ENCODE data around the gene ARHGDIA. TPM values are rescaled to one million over a fixed set of nuclear protein-coding genes. Genes with fewer than 3 reads are reported as not detected.

ARHGDIA gene
- 1,120 TPM for polyA plus RNA-seq (2012; ENCODE audit: insufficient read length, low read depth)

DNA sequence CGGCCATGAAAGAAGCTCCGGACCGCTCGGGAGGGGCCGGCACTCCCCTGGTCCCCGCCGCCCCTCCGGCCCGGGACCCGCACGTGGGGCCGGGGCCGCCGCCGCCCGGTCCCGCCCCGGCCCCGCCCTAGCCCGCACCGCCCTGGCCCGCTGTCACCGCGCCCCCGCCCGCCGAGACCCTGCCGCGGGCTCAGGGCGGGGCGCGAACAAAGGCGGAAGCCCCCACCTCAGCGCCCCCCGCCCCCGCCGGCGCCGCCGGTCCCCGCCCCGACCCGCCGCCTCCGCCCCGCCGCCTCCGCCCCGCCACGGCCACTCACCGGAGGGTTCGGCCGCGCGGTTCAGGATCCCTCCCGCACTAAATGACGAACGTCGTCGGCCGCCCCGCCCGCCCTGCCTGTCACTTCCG, at the start of gene ARHGDIA:
Gene ARHGDIA (minus strand): TSS at position 357 of the 406 bp plus-strand sequence. CDS start 1,407 bp downstream, outside the sequence.
- TF ChIP-seq TAF1 (IDR thresholded peaks at IDR 0.05; ENCODE audit: borderline replicate concordance, insufficient read depth, low read length), result peak; percentile 87
- peak; percentile 67; the same call in 1 of the 2 replicates for TF ChIP-seq POLR2AphosphoS5 (IDR thresholded peaks at IDR 0.05; ENCODE audit: low read depth, low read length)
- TF ChIP-seq, protein P1, sequence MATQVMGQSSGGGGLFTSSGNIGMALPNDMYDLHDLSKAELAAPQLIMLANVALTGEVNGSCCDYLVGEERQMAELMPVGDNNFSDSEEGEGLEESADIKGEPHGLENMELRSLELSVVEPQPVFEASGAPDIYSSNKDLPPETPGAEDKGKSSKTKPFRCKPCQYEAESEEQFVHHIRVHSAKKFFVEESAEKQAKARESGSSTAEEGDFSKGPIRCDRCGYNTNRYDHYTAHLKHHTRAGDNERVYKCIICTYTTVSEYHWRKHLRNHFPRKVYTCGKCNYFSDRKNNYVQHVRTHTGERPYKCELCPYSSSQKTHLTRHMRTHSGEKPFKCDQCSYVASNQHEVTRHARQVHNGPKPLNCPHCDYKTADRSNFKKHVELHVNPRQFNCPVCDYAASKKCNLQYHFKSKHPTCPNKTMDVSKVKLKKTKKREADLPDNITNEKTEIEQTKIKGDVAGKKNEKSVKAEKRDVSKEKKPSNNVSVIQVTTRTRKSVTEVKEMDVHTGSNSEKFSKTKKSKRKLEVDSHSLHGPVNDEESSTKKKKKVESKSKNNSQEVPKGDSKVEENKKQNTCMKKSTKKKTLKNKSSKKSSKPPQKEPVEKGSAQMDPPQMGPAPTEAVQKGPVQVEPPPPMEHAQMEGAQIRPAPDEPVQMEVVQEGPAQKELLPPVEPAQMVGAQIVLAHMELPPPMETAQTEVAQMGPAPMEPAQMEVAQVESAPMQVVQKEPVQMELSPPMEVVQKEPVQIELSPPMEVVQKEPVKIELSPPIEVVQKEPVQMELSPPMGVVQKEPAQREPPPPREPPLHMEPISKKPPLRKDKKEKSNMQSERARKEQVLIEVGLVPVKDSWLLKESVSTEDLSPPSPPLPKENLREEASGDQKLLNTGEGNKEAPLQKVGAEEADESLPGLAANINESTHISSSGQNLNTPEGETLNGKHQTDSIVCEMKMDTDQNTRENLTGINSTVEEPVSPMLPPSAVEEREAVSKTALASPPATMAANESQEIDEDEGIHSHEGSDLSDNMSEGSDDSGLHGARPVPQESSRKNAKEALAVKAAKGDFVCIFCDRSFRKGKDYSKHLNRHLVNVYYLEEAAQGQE (IDR thresholded peaks at IDR 0.05; ENCODE audit: insufficient read depth in 1 of 2, low read depth in 2 of 2, low read length in 2 of 2), result no peak

DNA sequence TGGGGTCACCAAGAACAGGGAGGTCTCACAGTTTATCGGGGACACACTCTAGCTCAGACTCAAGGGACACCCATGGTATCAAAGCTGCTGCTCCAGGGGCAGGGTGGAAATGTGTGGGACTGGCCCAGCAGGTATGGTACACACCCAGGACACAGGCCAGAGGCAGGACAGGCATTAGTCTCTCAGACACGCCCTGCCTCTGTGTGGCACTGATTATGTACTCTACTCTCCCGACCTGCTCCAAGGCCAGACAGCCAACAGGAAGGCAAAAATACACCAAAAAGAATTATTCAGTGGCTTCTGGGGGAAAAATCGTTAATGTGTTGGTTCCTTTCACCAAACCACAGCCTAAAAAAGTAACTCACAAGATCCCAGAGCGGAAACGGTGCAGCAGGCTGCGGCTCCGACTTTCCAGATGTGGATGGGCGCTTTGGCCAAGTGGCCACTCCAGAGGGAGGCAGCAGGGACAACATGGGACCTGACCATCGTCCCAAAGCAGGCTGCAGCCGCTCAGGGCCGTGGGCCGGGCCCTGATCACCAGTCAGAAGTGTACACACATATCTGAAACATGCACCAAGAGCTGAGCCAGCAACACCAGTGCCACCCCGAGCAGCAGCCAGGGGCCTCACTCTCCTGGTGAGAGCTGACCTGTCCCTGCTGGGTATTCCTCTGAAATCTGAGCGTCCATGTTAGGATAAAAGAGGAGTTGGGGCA, 47.9 kb upstream of the ARHGDIA start:
- TF ChIP-seq SIN3A (IDR thresholded peaks at IDR 0.05; ENCODE audit: borderline replicate concordance, insufficient read depth, low read length) (no peak), POLR2AphosphoS5 (IDR thresholded peaks at IDR 0.05; ENCODE audit: low read depth, low read length) (no peak), FOXP2 (optimal IDR thresholded peaks at IDR 0.05; ENCODE audit: borderline replicate concordance, extremely low read depth, extremely low read length, insufficient read depth) (no peak), TAF1 (IDR thresholded peaks at IDR 0.05; ENCODE audit: borderline replicate concordance, insufficient read depth, low read length) (no peak)
- TF ChIP-seq, protein P1 (IDR thresholded peaks at IDR 0.05; ENCODE audit: insufficient read depth in 1 of 2, low read depth in 2 of 2, low read length in 2 of 2), result no peak

DNA sequence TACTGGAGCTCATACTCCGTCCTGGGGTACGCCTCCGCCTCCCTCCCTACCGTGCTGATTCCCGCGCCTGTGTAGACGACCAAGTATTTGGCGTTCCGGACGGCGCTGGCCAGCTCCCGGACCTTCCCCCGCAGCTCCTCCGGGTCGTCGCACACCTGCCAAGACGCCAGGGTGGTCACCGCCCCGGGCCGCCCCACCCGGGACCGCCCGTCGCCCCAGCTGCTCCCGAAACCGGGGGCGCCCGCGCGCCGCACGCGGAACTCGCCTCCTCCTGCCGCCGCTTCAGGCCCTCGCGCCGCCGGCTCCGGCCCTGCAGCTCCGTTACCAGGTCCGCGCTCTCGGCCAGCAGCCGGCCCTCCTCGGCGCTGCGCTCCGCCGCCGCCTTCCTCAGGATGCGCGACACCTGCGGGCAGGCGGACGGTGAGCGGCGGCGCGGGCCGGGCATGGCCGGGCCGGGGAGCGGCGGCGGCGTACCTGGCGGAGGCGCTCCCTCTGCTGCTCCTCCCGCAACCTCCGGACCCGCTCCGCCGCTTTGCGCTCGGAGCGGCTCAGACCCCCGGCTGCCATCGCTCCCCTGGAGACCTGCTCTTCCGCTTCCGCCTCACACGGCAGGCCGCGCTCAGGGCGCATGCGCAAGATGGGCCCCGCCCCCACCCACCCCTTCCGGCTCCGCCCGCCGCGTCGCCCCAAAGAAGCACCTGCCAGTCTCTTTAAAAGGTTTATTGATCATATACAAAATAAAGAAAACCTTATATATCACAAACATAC, 46.6 kb upstream of the ARHGDIA start, which contains the start of gene SIRT7:
Gene SIRT7 (minus strand): TSS at position 612 of the 768 bp plus-strand sequence. CDS start 45 bp downstream, at position 567.
- TF ChIP-seq TAF1 (IDR thresholded peaks at IDR 0.05; ENCODE audit: borderline replicate concordance, insufficient read depth, low read length), result peak; percentile 69; the same call in 1 of the 2 replicates
- TF ChIP-seq POLR2AphosphoS5 (IDR thresholded peaks at IDR 0.05; ENCODE audit: low read depth, low read length), result peak; percentile 56
- peak; percentile 42 for TF ChIP-seq FOXP2 (optimal IDR thresholded peaks at IDR 0.05; ENCODE audit: borderline replicate concordance, extremely low read depth, extremely low read length, insufficient read depth)
- TF ChIP-seq, protein P1 (IDR thresholded peaks at IDR 0.05; ENCODE audit: insufficient read depth in 1 of 2, low read depth in 2 of 2, low read length in 2 of 2), result no peak
- TF ChIP-seq SIN3A (IDR thresholded peaks at IDR 0.05; ENCODE audit: borderline replicate concordance, insufficient read depth, low read length), result peak; percentile 69; the same call in 1 of the 2 replicates

DNA sequence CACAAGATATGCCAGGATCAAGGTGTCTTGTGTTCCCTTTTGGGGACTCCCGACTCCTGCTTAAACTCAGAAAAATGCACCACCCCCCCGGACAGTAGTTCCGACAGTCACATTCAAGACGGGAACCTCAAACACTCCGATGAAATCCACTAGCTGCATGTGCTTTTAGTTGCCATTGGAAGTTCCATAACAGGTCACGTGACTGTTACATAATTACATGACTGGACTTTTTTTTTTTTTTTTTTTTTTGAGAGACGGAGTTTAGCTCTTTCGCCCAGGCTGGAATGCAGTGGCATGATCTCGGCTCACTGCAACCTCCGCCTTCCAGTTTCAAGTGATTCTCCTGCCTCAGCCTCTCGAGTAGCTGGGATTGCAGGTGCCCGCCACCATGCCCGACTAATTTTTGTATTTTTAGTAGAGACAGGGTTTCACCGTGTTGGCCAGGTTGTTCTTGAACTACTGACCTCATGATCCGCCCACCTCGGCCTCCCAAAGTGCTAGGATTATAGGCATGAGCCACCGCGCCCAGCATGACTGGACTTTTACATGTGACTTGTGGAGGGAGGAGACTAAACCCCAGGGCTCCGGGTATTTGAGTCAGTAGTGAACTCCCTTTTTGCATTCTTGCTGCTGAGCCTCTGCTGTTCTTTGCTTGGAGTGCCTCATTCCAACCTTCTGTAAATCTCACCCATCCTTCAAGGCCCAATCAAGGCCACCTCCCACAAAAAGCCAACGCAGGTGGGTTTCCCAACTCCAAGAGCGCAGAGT, 45.3 kb upstream of the ARHGDIA start:
- TF ChIP-seq POLR2AphosphoS5 (IDR thresholded peaks at IDR 0.05; ENCODE audit: low read depth, low read length), result no peak
- TF ChIP-seq, protein P1 (IDR thresholded peaks at IDR 0.05; ENCODE audit: insufficient read depth in 1 of 2, low read depth in 2 of 2, low read length in 2 of 2), result no peak
- no peak for TF ChIP-seq TAF1 (IDR thresholded peaks at IDR 0.05; ENCODE audit: borderline replicate concordance, insufficient read depth, low read length)
- TF ChIP-seq SIN3A (IDR thresholded peaks at IDR 0.05; ENCODE audit: borderline replicate concordance, insufficient read depth, low read length), result no peak
- TF ChIP-seq FOXP2 (optimal IDR thresholded peaks at IDR 0.05; ENCODE audit: borderline replicate concordance, extremely low read depth, extremely low read length, insufficient read depth), result no peak

Data from PFSK-1 (cell line).